HepG2 (cell line): ENCODE results near the gene ACOX3. TPM values are rescaled to one million over a fixed set of nuclear protein-coding genes. Genes with fewer than 3 reads are reported as not detected.
A peak's percentile ranks its signal among the peaks of the same experiment; 100 is the strongest.

Experiments used
- ATAC-seq: fragments of 200-7000 bp; cut with Tn5 transposase; 3 replicates; pipeline ENCODE4 v1.9.1; 2020; ENCODE audit warnings: mild to moderate bottlenecking, moderate library complexity
- Bru-seq: library from RNA; stranded (reverse); fragments of 400-500 nt; gene quantifications from one replicate; lab custom pipeline; 2021; lab: Mats Ljungman, UMichigan
- BruChase-seq, 2 experiments: library from RNA; stranded (reverse); fragments of 400-500 nt; gene quantifications; one replicate each; lab custom pipeline; 2021; lab: Mats Ljungman, UMichigan
- BruUV-seq: library from RNA; stranded (reverse); fragments of 400-500 nt; replicated peaks from 2 replicates; lab custom pipeline; 2021; lab: Mats Ljungman, UMichigan
- CTCF ChIA-PET: fragments of 300-600 bp; formaldehyde crosslinking; extraction: SDS; loops from one replicate; lab custom pipeline; 2021; ENCODE audit warnings: low total read pairs, inconsistent platforms, low intra/inter-chr PET ratio; lab: Yijun Ruan, JAX
- POLR2A ChIA-PET: fragments of 350-600 bp; sonication (Branson Sonifier 250); formaldehyde crosslinking; loops from one replicate; lab custom pipeline; 2020; ENCODE audit warnings: antibody characterized with exemption, inconsistent platforms; lab: Yijun Ruan, JAX
- DNase-seq: peaks from one replicate; pipeline ENCODE4 v3.0.0-alpha.2; 2015; ENCODE audit warnings: low spot score
- FAIRE-seq: peaks from 3 replicates; lab custom pipeline; 2011; peaks lifted over from hg19 to GRCh38; lab: Jason Lieb, UNC
- H2AFZ ChIP-seq: one replicate; pipeline ENCODE4 v1.6.1; 2011; ENCODE audit warnings: low read length, inconsistent platforms
- H3K27ac ChIP-seq: fragments of 300-600 bp; 3 replicates; pipeline ENCODE4 v1.8.0; 2011; ENCODE audit warnings: mixed run types, mild to moderate bottlenecking, mixed read lengths, low read length, inconsistent platforms; ENCODE audit not compliant: insufficient read depth; ENCODE audit errors: extremely low read length
- H3K27me3 ChIP-seq, 2 experiments: fragments of 200-600 bp in 1 of 2; 2 replicates in 1 of 2; 3 replicates in 1 of 2; pipeline versions ENCODE4 v1.6.0 to v1.8.0; 2011; ENCODE audit warnings: low read length in 2 of 2, mild to moderate bottlenecking in 2 of 2, moderate library complexity in 2 of 2, inconsistent platforms in 1 of 2; ENCODE audit not compliant: insufficient read depth in 2 of 2, control insufficient read depth in 1 of 2
- H3K36me3 ChIP-seq, 2 experiments: fragments of 200-600 bp in 1 of 2; replicated peaks in 1 of 2; 2 replicates in 1 of 2; 3 replicates in 1 of 2; pipeline versions ENCODE4 v1.5.1 to v1.8.0; 2011; ENCODE audit warnings: low read length in 2 of 2, inconsistent platforms in 1 of 2; ENCODE audit not compliant: insufficient read depth in 2 of 2, control insufficient read depth in 1 of 2
- H3K4me1 ChIP-seq: 2 replicates; pipeline ENCODE4 v1.5.1; 2012; ENCODE audit warnings: low read length, inconsistent platforms; ENCODE audit not compliant: insufficient read depth
- H3K4me2 ChIP-seq: 2 replicates; pipeline ENCODE4 v1.6.0; 2011; ENCODE audit warnings: low read depth, low read length, inconsistent platforms
- H3K4me3 ChIP-seq, 3 experiments: fragments of 200-600 bp in 1 of 3; sonication (generic), shearing (Covaris generic) in 1 of 3; replicated peaks in 1 of 3; 2 replicates each; pipeline ENCODE4 v1.5.1; 2011 to 2016; ENCODE audit warnings: low read length in 3 of 3, inconsistent platforms in 2 of 3, low read depth in 2 of 3, mild to moderate bottlenecking in 2 of 3, control low read depth in 1 of 3, mixed read lengths in 1 of 3; ENCODE audit not compliant: insufficient read depth in 1 of 3
- H3K79me2 ChIP-seq: one replicate; pipeline ENCODE4 v1.6.1; 2011; ENCODE audit warnings: low read length, inconsistent platforms; ENCODE audit not compliant: insufficient read depth
- H3K9ac ChIP-seq: 2 replicates; pipeline ENCODE4 v1.6.0; 2011; ENCODE audit warnings: mild to moderate bottlenecking, low read depth, low read length, inconsistent platforms; ENCODE audit not compliant: insufficient read depth
- H3K9me3 ChIP-seq: 2 replicates; pipeline ENCODE4 v1.5.1; 2012; ENCODE audit warnings: mild to moderate bottlenecking, low read length
- H4K20me1 ChIP-seq: 2 replicates; pipeline ENCODE4 v1.6.0; 2011; ENCODE audit warnings: inconsistent platforms, mild to moderate bottlenecking, low read length, moderate library complexity; ENCODE audit not compliant: insufficient read depth
- ARID3A ChIP-seq: IDR thresholded peaks from 2 replicates; pipeline ENCODE4 v1.6.1; 2012; ENCODE audit warnings: low read depth, low read length, improper control_type of control experiment
- ATF7-NPFF ChIP-seq: sonication (generic); formaldehyde crosslinking; IDR thresholded peaks from 2 replicates; pipeline ENCODE4 v1.8.1; 2023; ENCODE audit warnings: mild to moderate bottlenecking, low read depth, missing genetic modification reagents, moderate library complexity
- ATRX ChIP-seq: sonication (generic); formaldehyde crosslinking; IDR thresholded peaks from 2 replicates; pipeline ENCODE4 v1.4.0; 2020; ENCODE audit warnings: missing genetic modification reagents, borderline replicate concordance
- DDIT3 ChIP-seq: sonication (generic); formaldehyde crosslinking; IDR thresholded peaks from 2 replicates; pipeline ENCODE4 v1.4.0; 2020; ENCODE audit warnings: mild to moderate bottlenecking, missing genetic modification reagents
- ELF3 ChIP-seq: IDR thresholded peaks from 2 replicates; pipeline ENCODE4 v1.6.1; 2016; ENCODE audit warnings: missing genetic modification reagents, missing compliant biosample characterization
- HCFC1 ChIP-seq: fragments of 150-350 bp; IDR thresholded peaks from 2 replicates; pipeline ENCODE4 v1.6.1; 2014; ENCODE audit warnings: low read depth, low read length
- IKZF4 ChIP-seq: sonication (generic); formaldehyde crosslinking; IDR thresholded peaks from 2 replicates; pipeline ENCODE4 v1.5.1; 2020; ENCODE audit warnings: borderline replicate concordance, mild to moderate bottlenecking, low read depth, missing genetic modification reagents; ENCODE audit errors: not compliant biosample characterization
- PAF1 ChIP-seq: IDR thresholded peaks from 2 replicates; pipeline ENCODE4 v1.6.1; 2016; ENCODE audit warnings: missing genetic modification reagents, missing compliant biosample characterization
- ZNF24 ChIP-seq: fragments of 450-650 bp; IDR thresholded peaks from 2 replicates; pipeline ENCODE4 v1.6.1; 2017; ENCODE audit warnings: antibody characterized with exemption, mild to moderate bottlenecking
- ZNF326 ChIP-seq: sonication (generic); formaldehyde crosslinking; IDR thresholded peaks from 2 replicates; pipeline ENCODE4 v1.4.0; 2020; ENCODE audit warnings: missing genetic modification reagents, borderline replicate concordance
- ZNF543 ChIP-seq: sonication (generic); formaldehyde crosslinking; IDR thresholded peaks from 2 replicates; pipeline ENCODE4 v1.4.0; 2020; ENCODE audit warnings: mild to moderate bottlenecking, missing genetic modification reagents
- ZNF672 ChIP-seq: sonication (generic); formaldehyde crosslinking; IDR thresholded peaks from 2 replicates; pipeline ENCODE4 v1.8.1; 2022; ENCODE audit warnings: missing genetic modification reagents
- ZNF691 ChIP-seq: sonication (generic); formaldehyde crosslinking; IDR thresholded peaks from 2 replicates; pipeline ENCODE4 v1.4.0; 2020; ENCODE audit warnings: missing genetic modification reagents, low read depth, mild to moderate bottlenecking, borderline replicate concordance
- ZNF713 ChIP-seq: sonication (generic); formaldehyde crosslinking; IDR thresholded peaks from 2 replicates; pipeline ENCODE4 v1.4.0; 2020; ENCODE audit warnings: mild to moderate bottlenecking, missing genetic modification reagents
- ZNF776 ChIP-seq: sonication (generic); formaldehyde crosslinking; IDR thresholded peaks from 2 replicates; pipeline ENCODE4 v1.4.0; 2020; ENCODE audit warnings: mild to moderate bottlenecking, missing genetic modification reagents
- WGBS: methylation state at CpG from one replicate; pipeline ENCODE4 v1.1.6; 2017; ENCODE audit warnings: low lambda C conversion rate; 5-methylcytosine and 5-hydroxymethylcytosine counted together
- in situ Hi-C: cut with HindIII; loops from 2 replicates; pipeline ENCODE4 v1.10.0; 2017; ENCODE audit warnings: low pct_unique_long_range_greater_than_20kb; ENCODE audit not compliant: extremely low pct_ligation_motif_present
- intact Hi-C: fragments of 100-400 bp; cut with micrococcal nuclease; formaldehyde crosslinking; loops from one replicate; pipeline ENCODE4 v1.10.0; 2022; ENCODE audit not compliant: unreplicated experiment
- long read RNA-seq, 2 experiments: library from RNA in 1 of 2; library from polyadenylated mRNA in 1 of 2; stranded (forward) in 1 of 2; unstranded in 1 of 2; transcript quantifications; one replicate each; pipeline ENCODE4 v2.0.0, GENCODE V29; 2019 to 2022
- polyA minus RNA-seq, 3 experiments: library from RNA; depleted of rRNA, polyadenylated mRNA; stranded (reverse); fragments of >200 nt; gene quantifications; 2 replicates each; pipeline ENCODE4 v1.2.3, GENCODE V29; 2011; ENCODE audit warnings: low replicate concordance in 1 of 3
- polyA plus RNA-seq, 8 experiments: library from polyadenylated mRNA; depleted of rRNA in 3 of 8; stranded (reverse) in 7 of 8; unstranded in 1 of 8; fragments of >200 nt; fragmentation: Illumina TruSeq in 4 of 8; extraction: Trizol in 4 of 8; gene quantifications; 2 replicates each; pipeline versions ENCODE4 v1.2.1 to v1.2.3, GENCODE V29; 2011 to 2016; ENCODE audit warnings: low read depth in 4 of 8, missing spikeins in 1 of 8, mixed read lengths in 1 of 8; ENCODE audit not compliant: insufficient read depth in 1 of 8
- total RNA-seq, 5 experiments: library from RNA; depleted of rRNA; stranded (reverse); fragments of >200 nt; fragmentation: Illumina TruSeq; extraction: Trizol; gene quantifications; 2 replicates each; pipeline ENCODE4 v1.2.3, GENCODE V29; 2016; ENCODE audit warnings: low read depth in 1 of 5

The ACOX3 gene
- total RNA-seq (2016; rRNA removed; fragmentation: Illumina TruSeq; extraction: Trizol) = 17.0 and 17.8 TPM in 2 replicates
- total RNA-seq (2016; cell fraction: cytosol; rRNA removed; fragmentation: Illumina TruSeq; extraction: Trizol; ENCODE audit: low read depth) = 1.8 and 2.6 TPM in 2 replicates
- 17.4 and 17.6 TPM in 2 replicates for total RNA-seq (2016; cell fraction: insoluble cytoplasmic fraction; rRNA removed; fragmentation: Illumina TruSeq; extraction: Trizol)
- total RNA-seq (2016; cell fraction: membrane; rRNA removed; fragmentation: Illumina TruSeq; extraction: Trizol) = 3.3 and 3.5 TPM in 2 replicates
- total RNA-seq (2016; cell fraction: nucleus; rRNA removed; fragmentation: Illumina TruSeq; extraction: Trizol) = 11.7 and 13.5 TPM in 2 replicates
- 4.2 and 5.8 TPM in 2 replicates for polyA plus RNA-seq (2011; rRNA removed)
- polyA plus RNA-seq (2011; cell fraction: cytosol; rRNA removed) = 4.2 and 5.6 TPM in 2 replicates
- 14.4 TPM in 2 replicates for polyA plus RNA-seq (2011; cell fraction: nucleus; rRNA removed)
- polyA plus RNA-seq (2012) = 9.4 and 11.1 TPM in 2 replicates
- 0.98 and 1.3 TPM in 2 replicates for polyA plus RNA-seq (2016; cell fraction: cytosol; fragmentation: Illumina TruSeq; extraction: Trizol; ENCODE audit: low read depth)
- 12.5 and 15.9 TPM in 2 replicates for polyA plus RNA-seq (2016; cell fraction: insoluble cytoplasmic fraction; fragmentation: Illumina TruSeq; extraction: Trizol; ENCODE audit: low read depth)
- 1.2 and 1.9 TPM in 2 replicates for polyA plus RNA-seq (2016; cell fraction: membrane; fragmentation: Illumina TruSeq; extraction: Trizol; ENCODE audit: low read depth)
- polyA plus RNA-seq (2016; cell fraction: nucleus; fragmentation: Illumina TruSeq; extraction: Trizol; ENCODE audit: insufficient read depth, low read depth) = 12.6 and 13.3 TPM in 2 replicates
- 3.1 and 10.1 TPM in 2 replicates for polyA minus RNA-seq (2011; rRNA and poly(A)+ RNA removed; ENCODE audit: low replicate concordance)
- 4.0 and 5.3 TPM in 2 replicates for polyA minus RNA-seq (2011; cell fraction: cytosol; rRNA and poly(A)+ RNA removed)
- 8.6 and 9.6 TPM in 2 replicates for polyA minus RNA-seq (2011; cell fraction: nucleus; rRNA and poly(A)+ RNA removed)
- Bru-seq, nascent RNA = percentile 60 among the genes with signal in this experiment
- BruChase-seq, experiment 1, labeled RNA remaining after a 6-hour chase = percentile 52 among the genes with signal in this experiment
- percentile 61 among the genes with signal in this experiment for BruChase-seq, experiment 2, labeled RNA remaining after a 2-hour chase
- long read RNA-seq, experiment 1, transcript ACOX3-203 (18 exons, 2,253 nt) = major isoform, 7 of 23 reads
- long read RNA-seq, experiment 1, partial matches to known transcripts = 6 of 23 reads
- long read RNA-seq, experiment 1, other reads (novel, unspliced or antisense) = 7 of 23 reads
- long read RNA-seq, experiment 2, transcript ACOX3-202 (17 exons, 2,374 nt) = minor isoform, 5 of 43 reads
- long read RNA-seq, experiment 2, transcript ACOX3-203 (18 exons, 2,253 nt) = major isoform, 7 of 43 reads
- long read RNA-seq, experiment 2, partial matches to known transcripts = 12 of 43 reads
- long read RNA-seq, experiment 2, other reads (novel, unspliced or antisense) = 15 of 43 reads

- 4% methylated on average over 12 of the region's 60 CpGs for WGBS
- peak; percentile 95 for ATAC-seq
- peaks cover 34% of the 10 kb centered on the region for H3K4me1 ChIP-seq
- DNase-seq = peak; percentile 80
- in situ Hi-C loops = no loop called here
- peak within 1 kb of the TSS; percentile 85 for H3K9ac ChIP-seq
- no peaks in the 10 kb centered on the region for H3K9me3 ChIP-seq
- no TSS peak for BruUV-seq
- peak; percentile 52 for FAIRE-seq
- POLR2A ChIA-PET = interaction anchor here (4.8 kb wide), 1 partner anchor 13 kb away, joined by 30 read pairs; no protein-coding TSS in a partner anchor
- H3K79me2 ChIP-seq = peaks cover 58% of the 10 kb centered on the region
- peak within 1 kb of the TSS; percentile 87 to 97 (median 89) for H3K4me3 ChIP-seq
- intact Hi-C loops = no loop called here
- H2AFZ ChIP-seq = no peak within 1 kb of the TSS
- CTCF ChIA-PET = no interaction called here
- no peaks in the 10 kb centered on the region; a peak in 1 of 5 replicates for H3K27me3 ChIP-seq
- peaks cover under 1 to 1% of the 10 kb centered on the region in 2 experiments; a peak in 1 of 5 replicates for H3K36me3 ChIP-seq
- H3K4me2 ChIP-seq = peak within 1 kb of the TSS; percentile 77
- H4K20me1 ChIP-seq = no peaks in the 10 kb centered on the region
- H3K27ac ChIP-seq = peak within 1 kb of the TSS; percentile 90
- TF ChIP-seq ZNF776 (CRISPR knock-in tag) (0 out of 2 replicates have a peak, but pooled peaks have one; percentile 75), ATRX (CRISPR knock-in tag) (no peak), ATF7-NPFF (CRISPR knock-in tag) (no peak), ZNF543 (peak; percentile 67; the same call in 1 of the 2 replicates), PAF1 (CRISPR knock-in tag) (no peak), HCFC1 (peak; percentile 89), DDIT3 (CRISPR knock-in tag) (no peak), ZNF713 (CRISPR knock-in tag) (no peak), IKZF4 (CRISPR knock-in tag) (no peak), ARID3A (peak; percentile 59; the same call in 1 of the 2 replicates), ELF3 (CRISPR knock-in tag) (peak; percentile 82), ZNF24 (no peak), ZNF691 (CRISPR knock-in tag) (peak; percentile 70; the same call in 1 of the 2 replicates), ZNF672 (CRISPR knock-in tag) (no peak), ZNF326 (CRISPR knock-in tag) (no peak)
Measured at GRCh38 chr4:8440492-8441311, at the start of gene ACOX3, which contains the start of gene TRMT44. ACOX3 (minus strand) TSS chr4:8440723; CDS start chr4:8416521, 24,202 bp downstream. TRMT44 (plus strand) TSS chr4:8440777; CDS start chr4:8440823, 46 bp downstream.
